Frontal cortex (tissue), 4 donors: Measurements from ENCODE around the gene CIT. TPM values are rescaled to one million over a fixed set of nuclear protein-coding genes. Genes with fewer than 3 reads are reported as not detected.
A peak's percentile ranks its signal among the peaks of the same experiment; 100 is the strongest.
"Not testable (repeated sequence)": the region's sequence is repeated elsewhere in the genome, so short reads cannot be mapped to it uniquely, and the experiment has no call there.

Experiments
- DNase-seq, 2 donors: peaks; one replicate each; pipeline ENCODE4 v3.0.0; 2012; ENCODE audit warnings: low spot score in 2 of 2
- FAIRE-seq: peaks from 2 replicates; lab custom pipeline; 2012; peaks lifted over from hg19 to GRCh38; lab: Jason Lieb, UNC
- total RNA-seq: library from RNA; depleted of rRNA; stranded (reverse); fragments of >200 nt; gene quantifications from one replicate; pipeline ENCODE4 v1.2.3, GENCODE V29; 2014
- donor health status: control.
- donor health status: control.
- donor health status: control.

The CIT gene
- 11.4 TPM for total RNA-seq

DNA sequence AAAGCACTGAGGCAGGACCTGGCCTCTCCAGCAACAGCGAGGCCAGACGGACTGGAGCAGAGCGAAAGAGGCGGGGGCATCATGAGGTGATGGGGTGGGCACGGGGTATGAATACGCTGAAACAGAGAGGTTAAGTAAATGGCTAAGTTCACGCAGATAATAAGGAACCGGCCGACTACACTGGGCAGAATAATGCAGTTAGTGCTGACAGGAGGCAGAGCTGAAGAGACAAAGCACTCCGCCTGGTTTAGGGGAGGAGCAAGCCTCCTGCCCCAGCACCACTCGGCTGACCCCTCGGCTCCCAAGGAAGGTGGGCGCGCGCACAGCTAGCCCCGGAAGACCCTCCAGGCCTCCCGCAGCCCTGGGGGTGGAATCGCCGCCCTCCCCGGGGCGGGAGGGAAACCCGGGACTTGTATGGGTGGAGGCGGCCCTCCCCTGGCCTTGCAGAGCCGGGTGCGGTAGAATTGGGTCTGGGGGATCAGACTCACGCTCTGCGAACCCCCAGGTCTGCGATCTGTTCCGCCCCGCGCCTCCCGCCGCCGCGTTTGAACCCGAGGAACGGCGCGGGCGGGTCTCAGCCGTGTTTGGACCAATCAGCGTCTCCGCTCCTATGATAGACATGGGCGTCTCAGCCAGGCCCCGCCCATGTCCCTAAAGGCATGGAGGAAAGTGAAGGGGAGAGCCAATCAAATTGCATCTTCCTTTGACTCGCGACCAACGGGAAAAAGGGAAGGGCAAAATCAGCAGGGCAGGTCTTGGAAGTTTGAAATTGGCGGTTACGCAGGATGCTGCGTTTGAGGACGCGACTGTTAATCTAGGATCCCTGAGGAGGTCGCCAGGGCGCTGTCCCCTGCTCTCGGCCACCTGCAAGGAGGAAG, at the start of gene CIT:
Gene CIT, minus strand, starts transcription at position 560 of the 878 bp plus-strand sequence. CDS start 1,152 bp downstream, outside the sequence.
- DNase-seq (peak; percentile 78 to 93), FAIRE-seq (no peak)

DNA sequence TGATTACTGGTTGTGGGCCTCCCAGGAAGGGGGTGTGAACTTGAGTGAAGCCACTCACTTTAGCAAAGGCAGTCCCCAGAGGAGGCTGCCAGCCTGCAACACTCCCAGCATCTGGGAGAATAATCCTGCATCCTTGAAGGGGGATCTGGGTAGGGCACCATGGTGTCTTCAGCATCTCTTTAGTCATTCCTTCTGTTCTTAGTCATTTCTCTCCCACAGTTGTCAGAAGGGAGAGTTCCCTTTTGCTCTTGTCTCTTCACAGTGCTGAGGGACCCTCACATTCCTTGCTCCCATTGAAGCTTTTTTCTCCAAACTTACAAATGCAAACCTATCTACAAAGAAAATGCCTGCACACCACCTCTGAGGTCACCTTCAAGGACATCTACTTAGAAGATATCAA, 48.1 kb upstream of the CIT start:
- no peak for DNase-seq

GRCh38 chr12:119920064-119920463, 42.9 kb upstream of the CIT start:
- no peak for DNase-seq
- FAIRE-seq = no peak

More for the DNA sequence above, 48.1 kb upstream of the CIT start:
- no peak for FAIRE-seq

DNA sequence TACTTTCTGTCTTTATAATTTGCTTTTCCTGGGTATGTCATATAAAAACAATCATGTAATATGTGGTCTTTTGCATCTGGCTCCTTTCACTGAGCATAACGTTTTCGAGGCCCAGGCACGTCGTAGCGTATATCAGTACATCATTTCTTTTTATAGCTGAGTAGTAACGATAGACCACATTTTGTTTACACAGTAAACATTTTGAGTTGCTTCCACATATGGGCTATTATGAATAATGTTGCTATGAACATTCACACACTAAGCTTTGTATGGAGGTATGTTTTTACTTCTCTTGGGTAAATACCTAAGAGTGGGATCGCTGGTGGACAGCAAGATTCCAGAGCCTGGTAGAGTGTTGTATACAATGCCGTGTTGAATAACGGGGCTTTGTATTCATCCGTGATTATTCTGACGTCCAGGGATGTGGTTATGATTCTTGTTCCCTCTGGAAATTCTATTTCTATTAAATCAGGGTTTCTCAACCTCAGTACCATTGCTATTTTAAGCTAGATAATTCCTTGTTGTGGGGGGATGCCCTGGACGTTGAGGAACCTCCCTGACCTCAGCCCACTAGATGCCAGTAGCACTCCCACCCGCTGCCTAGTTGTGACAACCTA, 38.9 kb upstream of the CIT start:
- DNase-seq (no peak), FAIRE-seq (no peak)

DNA sequence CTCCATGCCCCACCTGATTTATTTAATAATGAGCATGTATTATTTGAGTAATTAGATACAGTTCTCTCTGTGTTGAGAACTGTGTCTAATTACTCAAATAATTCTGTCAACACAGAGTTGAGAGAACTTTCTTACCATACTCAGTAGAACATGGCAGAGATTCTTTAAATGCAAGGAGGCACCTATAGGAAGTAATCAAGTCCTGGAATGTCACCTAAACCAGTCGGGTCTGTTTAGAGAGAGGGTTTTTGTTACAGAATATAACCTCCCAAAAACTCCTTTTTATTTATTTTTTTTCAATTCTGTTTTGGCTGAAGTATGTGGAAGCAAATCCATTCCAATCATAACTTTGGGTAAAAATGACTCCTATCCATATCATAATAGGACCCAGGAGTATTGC, 37.5 kb upstream of the CIT start:
- FAIRE-seq (no peak), DNase-seq (no peak)

GRCh38 chr12:119913536-119914330, 36.6 kb upstream of the CIT start:
- FAIRE-seq (no peak), DNase-seq (no peak)

- FAIRE-seq = no peak
- no peak for DNase-seq
Observed at GRCh38 chr12:119911182-119911581, 34.1 kb upstream of the CIT start.

DNA sequence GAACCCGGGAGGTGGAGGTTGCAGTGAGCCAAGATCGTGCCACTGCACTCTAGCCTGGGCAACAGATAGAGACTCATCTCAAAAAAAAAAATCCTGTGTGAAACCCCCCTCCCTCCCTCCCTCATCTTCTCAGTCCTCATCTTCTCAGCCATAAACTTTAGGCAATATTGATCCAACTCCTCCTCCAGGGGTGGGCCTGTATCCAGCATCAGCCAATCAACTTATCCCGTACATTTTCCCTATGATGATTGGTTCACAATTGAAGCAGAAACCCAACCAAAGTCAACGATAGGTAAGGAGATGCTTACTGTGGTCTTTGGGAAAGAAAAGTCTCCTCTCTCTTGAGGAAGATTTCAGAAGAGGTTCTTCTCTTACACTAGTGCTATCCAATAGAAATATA, 33.5 kb upstream of the CIT start:
- FAIRE-seq (no peak), DNase-seq (no peak)

DNA sequence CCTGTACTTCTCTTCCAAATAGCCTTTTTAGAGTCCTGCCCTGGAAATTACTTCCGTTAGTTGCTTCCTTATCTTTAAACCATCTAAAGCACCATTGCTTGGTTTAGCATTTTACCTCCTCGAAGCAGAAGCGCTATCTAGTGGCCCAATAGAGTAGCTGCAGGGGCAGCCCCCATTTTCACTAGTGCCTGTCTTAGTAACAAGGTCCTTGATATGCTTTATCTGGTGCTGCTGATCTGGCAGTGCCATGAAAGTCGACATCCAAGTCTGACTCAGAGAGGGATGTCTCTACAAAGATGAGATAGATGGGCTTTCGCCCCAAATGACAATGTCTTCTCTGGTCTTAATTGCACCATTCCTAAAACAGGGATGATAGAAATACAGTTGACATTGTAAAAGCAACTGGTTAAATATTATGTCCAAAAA, 25.0 kb upstream of the CIT start:
- no peak for FAIRE-seq
- DNase-seq = peak; percentile 26 to 47

- DNase-seq (no peak), FAIRE-seq (no peak)
Observed at GRCh38 chr12:119901670-119902069, 24.6 kb upstream of the CIT start.

DNA sequence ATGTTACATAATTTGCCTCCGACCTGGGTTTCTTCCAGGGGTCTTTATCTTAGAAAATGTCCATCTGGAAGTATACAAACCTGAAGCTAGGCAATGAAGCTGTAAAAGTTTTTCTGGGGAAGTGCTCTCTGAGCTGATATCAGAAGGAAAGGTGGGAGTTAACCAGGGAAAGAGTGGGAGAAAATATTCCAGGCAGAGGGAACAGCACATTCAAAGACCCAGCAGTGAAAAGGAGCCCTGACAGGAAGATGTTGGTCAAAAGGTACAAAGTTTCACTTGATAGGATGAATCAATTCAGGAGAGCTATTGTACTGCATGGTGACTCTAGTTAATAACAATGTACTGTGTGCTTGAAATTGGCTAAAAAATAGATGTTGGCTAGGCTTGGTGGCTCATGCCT, 17.8 kb upstream of the CIT start:
- no peak for FAIRE-seq
- DNase-seq = no peak

GRCh38 chr12:119892611-119893010, 15.5 kb upstream of the CIT start:
- DNase-seq = not testable (repeated sequence)

DNA sequence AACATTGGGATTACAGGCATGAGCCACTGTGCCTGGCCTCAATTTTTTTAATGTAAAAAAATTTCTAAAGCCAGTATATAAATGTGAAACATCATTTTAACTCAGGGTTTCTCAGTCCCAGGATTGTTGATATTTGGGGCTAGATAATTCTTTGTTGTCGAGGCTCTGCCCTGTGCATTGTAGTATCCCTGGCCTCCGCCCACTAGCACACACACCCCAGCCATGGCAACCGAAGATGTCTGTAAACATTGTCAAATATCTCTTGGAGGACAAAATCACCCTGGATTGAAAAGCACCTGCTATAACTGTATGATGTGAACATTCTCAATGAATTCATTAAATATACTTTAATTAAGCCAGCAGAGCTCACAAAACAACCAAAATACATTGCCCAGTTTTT, 8.4 kb upstream of the CIT start:
- no peak for FAIRE-seq

More at GRCh38 chr12:119892611-119893010, 15.5 kb upstream of the CIT start:
- FAIRE-seq = not testable (repeated sequence)

DNA sequence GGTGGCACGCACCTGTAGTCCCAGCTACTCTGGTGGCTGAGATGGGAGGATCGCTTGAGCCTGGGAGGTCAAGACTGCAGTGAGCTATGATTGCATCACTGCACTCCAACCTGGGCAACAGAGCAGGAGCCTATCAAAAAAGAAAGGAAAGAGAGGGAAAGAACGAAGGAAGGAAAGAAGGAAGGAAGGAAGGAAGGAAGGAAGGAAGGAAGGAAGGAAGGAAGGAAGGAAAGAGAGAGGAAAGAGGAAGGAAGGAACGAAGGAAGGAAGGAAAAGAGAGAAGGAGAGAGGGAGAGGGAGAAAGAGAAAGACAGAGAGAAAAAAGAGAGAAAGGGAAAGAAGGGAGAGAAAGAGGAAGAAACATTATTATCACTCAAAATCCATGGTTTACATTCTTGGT, 6.7 kb upstream of the CIT start:
- FAIRE-seq = not testable (repeated sequence)

More for the DNA sequence above, 8.4 kb upstream of the CIT start:
- DNase-seq = no peak

GRCh38 chr12:119883237-119883636, 6.1 kb upstream of the CIT start:
- FAIRE-seq (no peak), DNase-seq (no peak)

More for the DNA sequence above, 6.7 kb upstream of the CIT start:
- DNase-seq = not testable (repeated sequence)

- FAIRE-seq (no peak), DNase-seq (no peak)
Observed at GRCh38 chr12:119877639-119877948, 474 bp upstream of the CIT start.

- FAIRE-seq (no peak), DNase-seq (no peak)
Observed at GRCh38 chr12:119870457-119870856, 6.7 kb downstream of the CIT start.

GRCh38 chr12:119869720-119870119, 7.4 kb downstream of the CIT start:
- DNase-seq (no peak), FAIRE-seq (no peak)

GRCh38 chr12:119868992-119869391, 8.1 kb downstream of the CIT start:
- FAIRE-seq (no peak), DNase-seq (peak in 1 of 2 donors; percentile 36)

DNA sequence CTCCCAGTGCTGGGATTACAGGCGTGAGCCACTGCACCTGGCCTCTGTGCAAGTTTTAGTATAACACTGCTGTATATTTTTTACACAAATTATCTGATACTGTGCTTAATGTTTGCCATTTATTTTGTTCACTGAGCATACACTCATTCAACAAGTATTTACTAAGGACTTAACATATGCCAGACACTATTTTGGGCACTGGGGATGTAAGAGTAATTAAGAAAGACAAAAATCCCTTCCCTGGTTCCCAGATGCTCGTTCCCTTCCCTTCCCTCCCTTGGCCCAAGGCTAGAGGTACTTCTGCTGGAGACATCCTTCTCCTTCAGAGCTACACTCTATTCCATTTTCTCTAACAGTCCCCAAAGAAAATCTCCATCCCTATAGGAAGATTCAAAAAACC, 12.5 kb downstream of the CIT start:
- FAIRE-seq (no peak), DNase-seq (no peak)

DNA sequence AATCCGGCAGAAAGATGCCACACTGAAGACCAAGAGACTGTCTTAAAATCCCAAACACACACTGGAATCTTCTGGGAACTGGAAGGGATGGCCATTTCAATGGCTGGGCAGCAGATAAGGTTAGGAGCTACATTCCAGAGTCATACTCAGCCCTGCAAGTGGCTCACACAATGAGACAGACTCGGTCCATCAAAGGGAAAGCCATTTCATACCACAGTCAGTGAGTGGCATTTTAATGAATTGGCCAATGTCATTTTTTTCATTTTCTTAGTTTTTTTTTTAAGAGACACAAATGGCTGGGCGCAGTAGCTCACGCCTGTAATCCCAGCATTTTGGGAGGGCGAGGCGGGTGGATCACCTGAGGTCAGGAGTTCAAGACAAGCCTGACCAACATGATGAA, 17.9 kb downstream of the CIT start:
- FAIRE-seq (no peak), DNase-seq (no peak)
